HEK293 (cell line): ENCODE results near the gene TSC22D3.

Source experiments
- CTCF ChIA-PET: fragments of 350-600 bp; formaldehyde crosslinking; extraction: SDS; loops from one replicate; lab custom pipeline; 2021; ENCODE audit warnings: antibody characterized with exemption; lab: Yijun Ruan, JAX
- POLR2A ChIA-PET: fragments of 300-600 bp; formaldehyde crosslinking; extraction: SDS; loops from one replicate; lab custom pipeline; 2020; ENCODE audit warnings: antibody characterized with exemption, inconsistent platforms; lab: Yijun Ruan, JAX
- H3K27ac ChIP-seq: fragments of 200-500 bp; sonication (Bioruptor generic); 2 replicates; pipeline ENCODE4 v1.5.1; 2014; ENCODE audit warnings: low read depth, low read length, control low read depth, inconsistent platforms; ENCODE audit errors: extremely low read depth
- H3K36me3 ChIP-seq, 2 experiments: fragments of 200-500 bp in 1 of 2; sonication (Bioruptor generic) in 1 of 2; 1 replicate in 1 of 2; 2 replicates in 1 of 2; pipeline ENCODE4 v1.5.1; 2014 to 2017; ENCODE audit warnings: inconsistent platforms in 2 of 2, low read length in 2 of 2; ENCODE audit not compliant: control insufficient read depth in 2 of 2, insufficient read depth in 1 of 2
- H3K4me1 ChIP-seq: fragments of 200-500 bp; sonication (Bioruptor generic); 2 replicates; pipeline ENCODE4 v1.5.1; 2014; ENCODE audit warnings: mild to moderate bottlenecking, low read length, inconsistent platforms; ENCODE audit not compliant: control insufficient read depth, insufficient read depth
- H3K4me3 ChIP-seq: 2 replicates; pipeline ENCODE4 v1.5.1; 2011; ENCODE audit warnings: low read depth, mild to moderate bottlenecking, control low read depth, low read length, moderate library complexity
- H3K9me3 ChIP-seq: fragments of 200-500 bp; sonication (Bioruptor generic); 2 replicates; pipeline ENCODE4 v1.5.1; 2014; ENCODE audit warnings: low read depth, low read length, inconsistent platforms; ENCODE audit not compliant: control insufficient read depth, insufficient read depth
- BCL11B ChIP-seq: fragments of 450-650 bp; formaldehyde crosslinking; IDR thresholded peaks from 2 replicates; pipeline ENCODE4 v1.5.1; 2016; ENCODE audit warnings: low read depth, missing biosample characterization, missing genetic modification characterization
- GLI4 ChIP-seq: fragments of 450-650 bp; formaldehyde crosslinking; IDR thresholded peaks from 2 replicates; pipeline ENCODE4 v1.5.1; 2016; ENCODE audit warnings: missing biosample characterization, missing genetic modification characterization
- SALL2 ChIP-seq: fragments of 450-650 bp; formaldehyde crosslinking; IDR thresholded peaks from 2 replicates; pipeline ENCODE4 v1.5.0; 2017; ENCODE audit warnings: missing biosample characterization, mild to moderate bottlenecking, missing genetic modification characterization, borderline replicate concordance
- TCF7L2 ChIP-seq: IDR thresholded peaks from 2 replicates; pipeline ENCODE4 v1.6.1; 2011; ENCODE audit warnings: low read depth, mild to moderate bottlenecking, inconsistent platforms, low read length, moderate library complexity, borderline replicate concordance
- ZBTB7A ChIP-seq: fragments of 450-650 bp; formaldehyde crosslinking; IDR thresholded peaks from 2 replicates; pipeline ENCODE4 v1.5.1; 2016; ENCODE audit warnings: low read depth, missing biosample characterization, missing genetic modification characterization
- ZBTB8A ChIP-seq: fragments of 450-650 bp; formaldehyde crosslinking; IDR thresholded peaks from 2 replicates; pipeline ENCODE4 v1.5.1; 2016; ENCODE audit warnings: missing biosample characterization, missing genetic modification characterization
- ZNF138 ChIP-seq: fragments of 450-650 bp; formaldehyde crosslinking; IDR thresholded peaks from 2 replicates; pipeline ENCODE4 v1.5.1; 2016; ENCODE audit warnings: missing biosample characterization, missing genetic modification characterization, borderline replicate concordance
- ZNF223 ChIP-seq: fragments of 450-650 bp; formaldehyde crosslinking; IDR thresholded peaks from 2 replicates; pipeline ENCODE4 v1.5.1; 2016; ENCODE audit warnings: missing biosample characterization, missing genetic modification characterization
- ZNF335 ChIP-seq: fragments of 450-650 bp; formaldehyde crosslinking; conservative IDR thresholded peaks from 2 replicates; pipeline ENCODE4 v1.5.1; 2016; ENCODE audit warnings: missing biosample characterization, missing genetic modification characterization
- ZNF558 ChIP-seq: fragments of 450-650 bp; formaldehyde crosslinking; IDR thresholded peaks from 2 replicates; pipeline ENCODE4 v1.5.1; 2016; ENCODE audit warnings: missing biosample characterization, missing genetic modification characterization
- ZNF747 ChIP-seq: fragments of 450-650 bp; formaldehyde crosslinking; IDR thresholded peaks from 2 replicates; pipeline ENCODE4 v1.5.1; 2016; ENCODE audit warnings: missing biosample characterization, missing genetic modification characterization
- ZNF777 ChIP-seq: fragments of 450-650 bp; formaldehyde crosslinking; IDR thresholded peaks from 2 replicates; pipeline ENCODE4 v1.5.1; 2017; ENCODE audit warnings: missing biosample characterization, missing genetic modification characterization, borderline replicate concordance
- ZNF792 ChIP-seq: fragments of 450-650 bp; formaldehyde crosslinking; IDR thresholded peaks from 2 replicates; pipeline ENCODE4 v1.5.1; 2016; ENCODE audit warnings: missing biosample characterization, missing genetic modification characterization
- TF ChIP-seq, protein P1 (sequence below): fragments of 450-650 bp; formaldehyde crosslinking; IDR thresholded peaks from 2 replicates; pipeline ENCODE4 v1.5.1; 2016; ENCODE audit warnings: missing biosample characterization, missing genetic modification characterization
- TF ChIP-seq, protein P2 (sequence below): fragments of 450-650 bp; formaldehyde crosslinking; IDR thresholded peaks from 2 replicates; pipeline ENCODE4 v1.5.1; 2017; ENCODE audit warnings: missing biosample characterization, missing genetic modification characterization
- TF ChIP-seq, protein P3 (sequence below): fragments of 450-650 bp; formaldehyde crosslinking; IDR thresholded peaks from 2 replicates; pipeline ENCODE4 v1.5.1; 2017; ENCODE audit warnings: missing biosample characterization, missing genetic modification characterization
- TF ChIP-seq, protein P4 (sequence below): fragments of 450-650 bp; formaldehyde crosslinking; IDR thresholded peaks from 2 replicates; pipeline ENCODE4 v1.5.1; 2016; ENCODE audit warnings: missing biosample characterization, missing genetic modification characterization
- TF ChIP-seq, protein P5 (sequence below): fragments of 450-650 bp; formaldehyde crosslinking; IDR thresholded peaks from 2 replicates; pipeline ENCODE4 v1.5.1; 2017; ENCODE audit warnings: missing biosample characterization, missing genetic modification characterization

Gene TSC22D3

DNA sequence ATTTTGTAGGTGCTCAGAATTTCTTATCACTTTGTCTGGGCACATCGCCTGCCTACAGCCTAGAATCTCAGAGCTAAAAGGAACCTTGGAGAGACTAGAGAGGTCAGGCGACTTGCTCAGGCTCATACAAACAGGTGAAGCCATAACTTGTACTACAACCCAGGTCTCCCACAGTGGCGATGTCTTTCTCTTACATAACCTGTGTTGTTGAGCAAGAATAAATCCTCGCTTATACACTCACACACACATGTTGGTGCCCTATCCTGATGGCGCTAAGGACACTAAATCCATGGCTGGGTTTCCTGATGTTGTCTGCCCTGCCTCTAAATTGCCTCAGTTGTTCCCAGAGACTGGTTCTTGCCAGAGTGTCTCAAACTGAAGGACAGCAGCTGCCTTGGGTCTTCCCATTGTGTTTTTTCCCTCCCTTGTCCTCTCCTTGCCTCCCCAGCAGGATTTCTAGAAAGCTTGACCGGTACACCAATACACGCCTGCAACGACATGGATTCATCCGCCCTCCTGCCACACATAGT is 1.6 kb downstream of the TSC22D3 start:
- POLR2A ChIA-PET = no interaction called here
- Histone ChIP-seq H3K9me3 (no peaks in the 10 kb centered on the region), H3K36me3 (no peaks in the 10 kb centered on the region), H3K27ac (no peak overlapping the region; the same call in 1 of the 2 replicates), H3K4me1 (peaks cover 3% of the 10 kb centered on the region; the same call in 1 of the 2 replicates), H3K4me3 (no peak overlapping the region)
- TF ChIP-seq ZNF747 (tag by site-specific recombination) (no peak), ZNF777 (no peak), GLI4 (tag by site-specific recombination) (no peak), ZNF792 (tag by site-specific recombination) (no peak), ZNF335 (tag by site-specific recombination) (no peak)
- TF ChIP-seq, protein P1, sequence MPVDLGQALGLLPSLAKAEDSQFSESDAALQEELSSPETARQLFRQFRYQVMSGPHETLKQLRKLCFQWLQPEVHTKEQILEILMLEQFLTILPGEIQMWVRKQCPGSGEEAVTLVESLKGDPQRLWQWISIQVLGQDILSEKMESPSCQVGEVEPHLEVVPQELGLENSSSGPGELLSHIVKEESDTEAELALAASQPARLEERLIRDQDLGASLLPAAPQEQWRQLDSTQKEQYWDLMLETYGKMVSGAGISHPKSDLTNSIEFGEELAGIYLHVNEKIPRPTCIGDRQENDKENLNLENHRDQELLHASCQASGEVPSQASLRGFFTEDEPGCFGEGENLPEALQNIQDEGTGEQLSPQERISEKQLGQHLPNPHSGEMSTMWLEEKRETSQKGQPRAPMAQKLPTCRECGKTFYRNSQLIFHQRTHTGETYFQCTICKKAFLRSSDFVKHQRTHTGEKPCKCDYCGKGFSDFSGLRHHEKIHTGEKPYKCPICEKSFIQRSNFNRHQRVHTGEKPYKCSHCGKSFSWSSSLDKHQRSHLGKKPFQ (tag by site-specific recombination) = no peak
- TF ChIP-seq, protein P2, sequence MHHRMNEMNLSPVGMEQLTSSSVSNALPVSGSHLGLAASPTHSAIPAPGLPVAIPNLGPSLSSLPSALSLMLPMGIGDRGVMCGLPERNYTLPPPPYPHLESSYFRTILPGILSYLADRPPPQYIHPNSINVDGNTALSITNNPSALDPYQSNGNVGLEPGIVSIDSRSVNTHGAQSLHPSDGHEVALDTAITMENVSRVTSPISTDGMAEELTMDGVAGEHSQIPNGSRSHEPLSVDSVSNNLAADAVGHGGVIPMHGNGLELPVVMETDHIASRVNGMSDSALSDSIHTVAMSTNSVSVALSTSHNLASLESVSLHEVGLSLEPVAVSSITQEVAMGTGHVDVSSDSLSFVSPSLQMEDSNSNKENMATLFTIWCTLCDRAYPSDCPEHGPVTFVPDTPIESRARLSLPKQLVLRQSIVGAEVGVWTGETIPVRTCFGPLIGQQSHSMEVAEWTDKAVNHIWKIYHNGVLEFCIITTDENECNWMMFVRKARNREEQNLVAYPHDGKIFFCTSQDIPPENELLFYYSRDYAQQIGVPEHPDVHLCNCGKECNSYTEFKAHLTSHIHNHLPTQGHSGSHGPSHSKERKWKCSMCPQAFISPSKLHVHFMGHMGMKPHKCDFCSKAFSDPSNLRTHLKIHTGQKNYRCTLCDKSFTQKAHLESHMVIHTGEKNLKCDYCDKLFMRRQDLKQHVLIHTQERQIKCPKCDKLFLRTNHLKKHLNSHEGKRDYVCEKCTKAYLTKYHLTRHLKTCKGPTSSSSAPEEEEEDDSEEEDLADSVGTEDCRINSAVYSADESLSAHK = no peak
- TF ChIP-seq, protein P3, sequence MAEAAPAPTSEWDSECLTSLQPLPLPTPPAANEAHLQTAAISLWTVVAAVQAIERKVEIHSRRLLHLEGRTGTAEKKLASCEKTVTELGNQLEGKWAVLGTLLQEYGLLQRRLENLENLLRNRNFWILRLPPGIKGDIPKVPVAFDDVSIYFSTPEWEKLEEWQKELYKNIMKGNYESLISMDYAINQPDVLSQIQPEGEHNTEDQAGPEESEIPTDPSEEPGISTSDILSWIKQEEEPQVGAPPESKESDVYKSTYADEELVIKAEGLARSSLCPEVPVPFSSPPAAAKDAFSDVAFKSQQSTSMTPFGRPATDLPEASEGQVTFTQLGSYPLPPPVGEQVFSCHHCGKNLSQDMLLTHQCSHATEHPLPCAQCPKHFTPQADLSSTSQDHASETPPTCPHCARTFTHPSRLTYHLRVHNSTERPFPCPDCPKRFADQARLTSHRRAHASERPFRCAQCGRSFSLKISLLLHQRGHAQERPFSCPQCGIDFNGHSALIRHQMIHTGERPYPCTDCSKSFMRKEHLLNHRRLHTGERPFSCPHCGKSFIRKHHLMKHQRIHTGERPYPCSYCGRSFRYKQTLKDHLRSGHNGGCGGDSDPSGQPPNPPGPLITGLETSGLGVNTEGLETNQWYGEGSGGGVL = no peak
- TF ChIP-seq, protein P4, sequence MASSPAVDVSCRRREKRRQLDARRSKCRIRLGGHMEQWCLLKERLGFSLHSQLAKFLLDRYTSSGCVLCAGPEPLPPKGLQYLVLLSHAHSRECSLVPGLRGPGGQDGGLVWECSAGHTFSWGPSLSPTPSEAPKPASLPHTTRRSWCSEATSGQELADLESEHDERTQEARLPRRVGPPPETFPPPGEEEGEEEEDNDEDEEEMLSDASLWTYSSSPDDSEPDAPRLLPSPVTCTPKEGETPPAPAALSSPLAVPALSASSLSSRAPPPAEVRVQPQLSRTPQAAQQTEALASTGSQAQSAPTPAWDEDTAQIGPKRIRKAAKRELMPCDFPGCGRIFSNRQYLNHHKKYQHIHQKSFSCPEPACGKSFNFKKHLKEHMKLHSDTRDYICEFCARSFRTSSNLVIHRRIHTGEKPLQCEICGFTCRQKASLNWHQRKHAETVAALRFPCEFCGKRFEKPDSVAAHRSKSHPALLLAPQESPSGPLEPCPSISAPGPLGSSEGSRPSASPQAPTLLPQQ = no peak
- CTCF ChIA-PET = interaction anchor here (0.7 to 7.3 kb wide), 6 partner anchors 56 to 115 kb away, joined by 3 to 155 read pairs (median 36); no protein-coding TSS in a partner anchor

DNA sequence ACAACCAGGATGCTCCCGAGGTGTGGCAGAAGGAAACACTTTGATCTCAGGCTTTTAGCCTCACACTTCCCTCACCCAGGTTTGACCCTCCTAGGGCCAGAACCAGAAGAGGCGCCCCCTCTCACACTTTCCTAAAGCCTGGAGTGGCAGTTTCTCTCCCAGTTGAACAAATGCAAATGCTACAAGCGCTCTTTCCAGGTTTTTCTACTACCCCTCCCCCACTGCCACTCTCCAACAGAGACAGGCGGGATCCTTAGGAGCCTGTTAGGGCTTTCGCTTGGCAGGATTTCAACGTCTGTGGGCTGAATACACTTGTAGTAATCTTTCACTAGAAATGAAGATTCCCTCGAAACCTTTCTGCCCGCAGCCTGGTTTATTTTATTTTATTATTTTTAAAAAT is 2.4 kb downstream of the TSC22D3 start:
- CTCF ChIA-PET = interaction anchor here (5.7 to 6.0 kb wide), 2 partner anchors 55 to 100 kb away, joined by 65 to 69 read pairs; no protein-coding TSS in a partner anchor

More for the DNA sequence above, 2.4 kb downstream of the TSC22D3 start:
- H3K9me3 ChIP-seq = no peaks in the 10 kb centered on the region
- no peak for TF ChIP-seq BCL11B (tag by site-specific recombination)
- TF ChIP-seq ZNF558 (tag by site-specific recombination) = no peak
- TF ChIP-seq, protein P5, sequence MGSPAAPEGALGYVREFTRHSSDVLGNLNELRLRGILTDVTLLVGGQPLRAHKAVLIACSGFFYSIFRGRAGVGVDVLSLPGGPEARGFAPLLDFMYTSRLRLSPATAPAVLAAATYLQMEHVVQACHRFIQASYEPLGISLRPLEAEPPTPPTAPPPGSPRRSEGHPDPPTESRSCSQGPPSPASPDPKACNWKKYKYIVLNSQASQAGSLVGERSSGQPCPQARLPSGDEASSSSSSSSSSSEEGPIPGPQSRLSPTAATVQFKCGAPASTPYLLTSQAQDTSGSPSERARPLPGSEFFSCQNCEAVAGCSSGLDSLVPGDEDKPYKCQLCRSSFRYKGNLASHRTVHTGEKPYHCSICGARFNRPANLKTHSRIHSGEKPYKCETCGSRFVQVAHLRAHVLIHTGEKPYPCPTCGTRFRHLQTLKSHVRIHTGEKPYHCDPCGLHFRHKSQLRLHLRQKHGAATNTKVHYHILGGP (tag by site-specific recombination) = peak; percentile 70
- no peak for TF ChIP-seq ZNF223 (tag by site-specific recombination)
- no peak for TF ChIP-seq SALL2 (tag by site-specific recombination)
- TF ChIP-seq TCF7L2 = peak; percentile 29; the same call in 1 of the 2 replicates
- no peak for TF ChIP-seq ZNF138 (tag by site-specific recombination)
- 0 out of 2 replicates have a peak, but pooled peaks have one; percentile 26 for TF ChIP-seq ZBTB8A
- no peak for TF ChIP-seq ZBTB7A (tag by site-specific recombination)
- TF ChIP-seq, all 188 proteins: peak for 3
- no peak overlapping the region for H3K27ac ChIP-seq
- no peak overlapping the region for H3K4me3 ChIP-seq
- POLR2A ChIA-PET = no interaction called here
- H3K36me3 ChIP-seq = no peaks in the 10 kb centered on the region
- H3K4me1 ChIP-seq = peaks cover 3% of the 10 kb centered on the region; the same call in 1 of the 2 replicates
